Heart left ventricle (tissue), 13 donors: ENCODE measurements around the gene OSR1.

Experiments
- CTCF ChIP-seq, 12 donors: fragments of 200-600 bp; sonication (generic) in 4 of 12; IDR thresholded peaks; one replicate each; pipeline versions ENCODE4 v1.5.0 to v1.8.0; 2018 to 2022; ENCODE audit warnings: antibody characterized with exemption in 12 of 12, mild to moderate bottlenecking in 5 of 12
- POLR2A ChIP-seq, 2 donors: fragments of 450-650 bp; IDR thresholded peaks; one replicate each; pipeline ENCODE4 v1.6.1; 2017; ENCODE audit warnings: antibody characterized with exemption in 2 of 2, mild to moderate bottlenecking in 2 of 2, moderate library complexity in 2 of 2
- donor health status: ischemic (EF 13 %, LVEDD 7.1; RV severe dilation, severe dysfunction).
- donor health status: DM: no; HTN: yes; CAD: no.
- donor health status: DM: no; HTN: no; CAD: no.
- donor health status: ischemic (EF 25% LVEDD 6.9; RV normal size, moderate dysfunction).
- donor health status: ischemic (EF 25% LVEDD 5.7; RV mildly dilated, moderate dysfunction).
- donor health status: ischemic (EF 35%, LVEDD 5.7; RV mildly dilated, moderate dysfunction).
- donor health status: nonischemic (EF 11% LVEDD 7.7; RV severe dilation, severe dysfunction).
- donor health status: DM: yes; HTN: yes; CAD: no.
- donor health status: PGD.
- donor health status: ischemic (EF 29% LVEDD 5.4; RV normal size, mild dysfunction).
- donor health status: nonischemic (EF 23%, LVEDD 6.1; RV moderate dilation, normal function).

- TF ChIP-seq CTCF (IDR thresholded peaks at IDR 0.05), result no peak
- TF ChIP-seq POLR2A (IDR thresholded peaks at IDR 0.05), result no peak
These were observed 37.6 kb downstream of the OSR1 start for GRCh38 chr2:19320813-19321212.
